HUES6 (cell line): ENCODE data around the gene LAMA2.

Experiments used
- H3K27ac ChIP-seq: 2 replicates; pipeline ENCODE4 v1.7.0; 2013; ENCODE audit warnings: low read depth, mild to moderate bottlenecking, low read length, inconsistent platforms
- H3K27me3 ChIP-seq: 2 replicates; pipeline ENCODE4 v1.6.1; 2013; ENCODE audit warnings: low read length; ENCODE audit not compliant: control insufficient read depth, insufficient read depth
- H3K36me3 ChIP-seq: 2 replicates; pipeline ENCODE4 v1.6.1; 2013; ENCODE audit warnings: low read length; ENCODE audit not compliant: control insufficient read depth, insufficient read depth
- H3K4me1 ChIP-seq: 2 replicates; pipeline ENCODE4 v1.6.1; 2013; ENCODE audit warnings: low read length; ENCODE audit not compliant: control insufficient read depth, insufficient read depth
- H3K4me3 ChIP-seq: 2 replicates; pipeline ENCODE4 v1.5.1; 2013; ENCODE audit warnings: low read depth, low read length
- H3K9ac ChIP-seq: one replicate; pipeline ENCODE4 v1.6.1; 2013; ENCODE audit warnings: mild to moderate bottlenecking, low read length
- H3K9me3 ChIP-seq: 2 replicates; pipeline ENCODE4 v1.6.1; 2013; ENCODE audit warnings: low read depth, low read length; ENCODE audit not compliant: control insufficient read depth, insufficient read depth

Gene LAMA2

DNA sequence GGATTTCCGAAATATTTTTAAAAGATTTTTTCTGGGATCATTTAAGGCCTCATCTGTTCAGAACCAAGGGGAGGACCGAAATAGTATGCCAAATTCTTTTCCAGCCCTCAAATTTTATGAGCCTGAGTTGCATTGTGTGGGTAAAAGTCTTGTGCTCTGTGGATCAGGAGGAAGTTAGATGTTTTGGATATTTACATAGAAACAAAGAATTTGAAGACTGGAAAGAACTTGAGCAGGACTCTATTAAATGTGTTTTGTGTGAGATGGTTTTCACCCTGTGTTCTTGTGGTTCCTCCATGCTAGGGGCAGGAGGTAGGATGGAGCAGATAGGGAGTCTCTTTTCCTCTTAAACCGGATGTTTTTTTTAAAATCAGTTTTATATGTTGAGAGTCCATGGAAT, 329.1 kb downstream of the LAMA2 start:
- no peaks in the 10 kb centered on the region for H3K4me1 ChIP-seq
- no peaks in the 10 kb centered on the region for H3K36me3 ChIP-seq
- H3K4me3 ChIP-seq = no peak overlapping the region
- H3K27me3 ChIP-seq = no peaks in the 10 kb centered on the region
- H3K9me3 ChIP-seq = peaks cover 7% of the 10 kb centered on the region; the same call in 1 of the 2 replicates
- H3K27ac ChIP-seq = no peak overlapping the region
- H3K9ac ChIP-seq = no peak overlapping the region

GRCh38 chr6:129215246-129215645, 332.3 kb downstream of the LAMA2 start:
- no peak overlapping the region for H3K4me3 ChIP-seq
- no peaks in the 10 kb centered on the region for H3K36me3 ChIP-seq
- H3K9me3 ChIP-seq = peaks cover 7% of the 10 kb centered on the region; the same call in 1 of the 2 replicates
- H3K27ac ChIP-seq = no peak overlapping the region
- no peak overlapping the region for H3K9ac ChIP-seq
- no peaks in the 10 kb centered on the region for H3K4me1 ChIP-seq
- no peaks in the 10 kb centered on the region for H3K27me3 ChIP-seq

DNA sequence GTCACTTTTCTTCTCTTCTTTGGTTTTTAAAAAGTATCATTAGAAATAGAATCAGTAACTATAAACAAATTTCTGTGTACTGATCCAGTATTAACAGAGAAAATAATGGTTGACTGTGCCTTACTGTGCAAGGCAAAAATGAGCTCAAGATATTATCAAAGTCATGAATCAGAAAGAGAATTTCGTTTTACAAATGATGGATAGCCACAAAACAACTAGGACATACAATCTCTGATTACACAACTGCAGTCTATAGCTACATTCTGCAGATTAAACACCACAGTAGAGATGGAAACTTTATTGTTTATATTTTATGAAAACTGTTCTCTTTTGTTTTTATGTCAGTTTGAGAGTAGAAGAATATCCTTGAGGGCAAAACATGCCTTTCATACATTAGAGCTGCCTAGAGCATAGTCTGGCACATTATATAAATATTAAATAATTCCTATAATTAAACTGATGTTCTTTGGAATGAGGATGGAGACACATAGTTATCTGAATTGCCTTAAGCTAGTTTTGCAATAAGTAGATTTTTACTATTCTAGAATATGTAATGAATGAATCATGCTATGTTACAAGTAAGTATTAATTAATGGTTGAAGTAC, 333.1 kb downstream of the LAMA2 start:
- H3K27ac ChIP-seq = no peak overlapping the region
- no peaks in the 10 kb centered on the region for H3K36me3 ChIP-seq
- no peak overlapping the region for H3K9ac ChIP-seq
- H3K4me3 ChIP-seq = no peak overlapping the region
- H3K9me3 ChIP-seq = peaks cover 7% of the 10 kb centered on the region; the same call in 1 of the 2 replicates
- H3K27me3 ChIP-seq = no peaks in the 10 kb centered on the region
- H3K4me1 ChIP-seq = no peaks in the 10 kb centered on the region

DNA sequence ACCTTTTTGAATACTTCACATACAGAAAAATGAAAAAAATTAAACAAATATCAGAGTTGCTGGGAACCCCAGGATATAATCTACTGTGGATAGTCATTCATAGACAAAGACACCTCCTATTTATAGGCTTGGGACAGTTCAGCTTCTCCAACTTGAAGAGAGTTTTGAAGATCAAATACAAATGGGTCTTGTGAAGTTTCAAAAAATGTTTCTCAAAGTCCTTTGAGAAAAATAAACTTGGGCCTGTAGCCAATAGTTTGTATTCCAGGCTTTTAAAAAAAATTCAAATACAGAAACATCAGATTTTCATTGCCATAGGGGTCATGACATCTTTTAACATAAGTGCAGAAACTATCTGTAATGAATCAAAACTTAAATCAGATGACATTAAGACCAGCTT, 334.8 kb downstream of the LAMA2 start:
- no peak overlapping the region for H3K4me3 ChIP-seq
- H3K9ac ChIP-seq = no peak overlapping the region
- no peaks in the 10 kb centered on the region for H3K27me3 ChIP-seq
- H3K36me3 ChIP-seq = no peaks in the 10 kb centered on the region
- no peak overlapping the region for H3K27ac ChIP-seq
- H3K4me1 ChIP-seq = no peaks in the 10 kb centered on the region
- H3K9me3 ChIP-seq = peaks cover 6% of the 10 kb centered on the region; the same call in 1 of the 2 replicates

DNA sequence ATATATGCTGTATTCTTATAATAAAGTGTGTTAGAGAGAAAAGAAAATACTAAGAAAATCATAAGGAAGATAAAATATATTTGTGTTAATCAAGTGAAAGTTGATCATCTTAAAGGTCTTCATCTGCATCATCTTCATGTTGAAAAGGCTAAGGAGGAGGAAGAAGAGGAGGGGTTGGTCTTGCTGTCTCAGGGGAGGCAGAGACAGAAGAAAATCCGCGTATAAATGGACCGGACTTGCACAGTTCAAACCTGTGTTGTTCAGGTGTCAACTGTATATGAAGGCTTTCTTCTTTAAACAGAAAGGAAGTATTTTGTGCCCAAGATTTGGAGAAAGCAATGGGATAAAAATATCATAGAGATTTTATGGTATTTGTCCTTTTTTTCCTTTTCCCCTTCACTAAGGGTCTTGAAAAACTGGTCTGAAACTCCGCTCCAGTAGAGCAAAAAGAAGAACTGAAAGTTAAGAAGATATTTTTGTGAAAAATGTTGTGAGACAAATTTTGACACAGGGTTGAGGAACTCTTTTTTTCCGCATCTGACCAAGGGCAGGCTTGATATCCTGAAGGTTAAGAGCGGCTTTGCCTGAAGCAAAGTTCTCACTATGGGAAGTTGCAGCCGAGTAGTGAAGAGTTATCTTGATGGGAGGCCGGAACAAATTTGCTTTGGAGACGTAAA, 350.7 kb downstream of the LAMA2 start:
- H3K27ac ChIP-seq = no peak overlapping the region
- H3K4me1 ChIP-seq = no peaks in the 10 kb centered on the region
- H3K9ac ChIP-seq = no peak overlapping the region
- H3K27me3 ChIP-seq = no peaks in the 10 kb centered on the region
- H3K9me3 ChIP-seq = 0 out of 2 replicates have a peak, but pooled peaks cover 3% of the 10 kb centered on the region
- no peak overlapping the region for H3K4me3 ChIP-seq
- no peaks in the 10 kb centered on the region for H3K36me3 ChIP-seq

GRCh38 chr6:129235167-129236000, 352.4 kb downstream of the LAMA2 start:
- H3K36me3 ChIP-seq = no peaks in the 10 kb centered on the region
- H3K4me3 ChIP-seq = no peak overlapping the region
- H3K4me1 ChIP-seq = no peaks in the 10 kb centered on the region
- no peaks in the 10 kb centered on the region for H3K27me3 ChIP-seq
- no peak overlapping the region for H3K9ac ChIP-seq
- H3K9me3 ChIP-seq = no peaks in the 10 kb centered on the region
- H3K27ac ChIP-seq = no peak overlapping the region

DNA sequence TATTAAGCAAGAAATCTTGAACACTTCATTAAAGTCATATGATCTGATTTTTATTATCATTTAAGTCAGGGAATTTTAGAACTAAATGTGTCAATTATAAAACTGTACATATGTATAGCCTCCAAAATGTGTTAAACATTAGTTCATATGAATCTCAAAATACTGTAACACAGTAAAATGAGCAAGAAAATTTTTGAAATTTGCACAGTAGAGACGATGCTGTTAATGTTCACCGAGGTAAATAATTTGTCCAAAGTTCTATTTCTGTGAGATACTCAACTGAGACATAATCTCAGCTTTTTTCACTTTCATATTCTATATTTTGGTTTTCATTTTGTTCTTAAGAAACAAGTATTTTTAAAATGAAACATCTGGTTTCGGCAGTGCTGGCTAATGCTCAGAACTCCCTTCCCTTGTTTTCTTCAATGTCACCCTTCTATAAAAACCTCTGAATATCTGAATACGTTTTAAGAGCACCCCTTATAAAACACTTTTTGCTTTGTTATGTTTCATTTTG, 353.1 kb downstream of the LAMA2 start:
- no peaks in the 10 kb centered on the region for H3K4me1 ChIP-seq
- no peaks in the 10 kb centered on the region for H3K36me3 ChIP-seq
- H3K27me3 ChIP-seq = no peaks in the 10 kb centered on the region
- no peaks in the 10 kb centered on the region for H3K9me3 ChIP-seq
- H3K9ac ChIP-seq = no peak overlapping the region
- no peak overlapping the region for H3K27ac ChIP-seq
- H3K4me3 ChIP-seq = no peak overlapping the region

DNA sequence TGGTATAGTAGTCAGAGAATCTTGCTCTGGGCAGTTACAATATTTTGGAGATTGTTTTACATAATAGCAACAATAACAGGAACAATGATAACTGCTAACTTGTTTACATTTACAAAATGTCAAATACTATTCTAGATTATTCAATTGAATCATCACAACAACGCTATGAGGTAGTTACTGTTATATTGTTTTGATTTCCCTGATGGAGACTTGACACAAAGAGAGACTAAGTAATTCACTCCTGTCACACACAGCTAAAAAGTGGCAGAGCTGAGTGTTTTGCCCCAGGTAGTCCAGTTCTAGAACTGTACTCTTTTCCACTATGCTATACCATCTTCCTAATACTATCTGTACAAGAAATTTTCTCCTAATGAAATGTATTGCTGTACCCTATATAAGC, 356.1 kb downstream of the LAMA2 start:
- H3K36me3 ChIP-seq = no peaks in the 10 kb centered on the region
- H3K27ac ChIP-seq = no peak overlapping the region
- no peaks in the 10 kb centered on the region for H3K9me3 ChIP-seq
- H3K4me3 ChIP-seq = no peak overlapping the region
- H3K4me1 ChIP-seq = no peaks in the 10 kb centered on the region
- no peaks in the 10 kb centered on the region for H3K27me3 ChIP-seq
- no peak overlapping the region for H3K9ac ChIP-seq

GRCh38 chr6:129239825-129240491, 357.0 kb downstream of the LAMA2 start:
- H3K27ac ChIP-seq = no peak overlapping the region
- no peak overlapping the region for H3K9ac ChIP-seq
- H3K4me3 ChIP-seq = no peak overlapping the region
- H3K4me1 ChIP-seq = no peaks in the 10 kb centered on the region
- no peaks in the 10 kb centered on the region for H3K36me3 ChIP-seq
- no peaks in the 10 kb centered on the region for H3K27me3 ChIP-seq
- no peaks in the 10 kb centered on the region for H3K9me3 ChIP-seq

- no peaks in the 10 kb centered on the region for H3K4me1 ChIP-seq
- H3K9ac ChIP-seq = no peak overlapping the region
- H3K27me3 ChIP-seq = no peaks in the 10 kb centered on the region
- no peak overlapping the region for H3K4me3 ChIP-seq
- no peaks in the 10 kb centered on the region for H3K9me3 ChIP-seq
- H3K27ac ChIP-seq = no peak overlapping the region
- no peaks in the 10 kb centered on the region for H3K36me3 ChIP-seq
Observed at GRCh38 chr6:129240492-129240853, 357.5 kb downstream of the LAMA2 start.
